DMS 273 (cell line): ENCODE results near the gene ADAMTS17.
A peak's percentile ranks its signal among the peaks of the same experiment; 100 is the strongest.

ENCODE experiments used
- DNase-seq: peaks from one replicate; lab custom pipeline; 2025; ENCODE audit not compliant: unreplicated experiment; lab: John Stamatoyannopoulos, UW

The ADAMTS17 gene

DNA sequence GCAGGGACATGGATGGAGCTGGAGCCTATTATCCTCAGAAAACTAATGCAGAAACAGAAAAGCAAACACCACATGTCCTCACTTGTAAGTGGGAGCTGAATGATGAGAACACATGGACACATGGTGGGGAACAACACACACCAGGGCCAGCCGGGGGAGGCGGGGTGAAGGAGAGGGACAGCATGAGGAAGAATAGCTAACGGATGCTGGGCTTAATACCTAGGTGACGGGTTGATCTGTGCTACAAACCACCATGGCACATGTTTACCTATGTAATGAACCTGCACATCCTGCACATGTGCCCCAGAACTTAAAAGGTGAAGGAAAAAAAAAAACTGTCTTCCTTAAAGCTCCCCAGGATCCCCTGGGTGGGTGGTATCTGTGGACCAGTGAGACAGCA, 87.1 kb downstream of the ADAMTS17 start:
- no peak for DNase-seq

- no peak for DNase-seq
Measured at GRCh38 chr15:100254285-100254684, 87.5 kb downstream of the ADAMTS17 start.

- DNase-seq = no peak
Measured at GRCh38 chr15:100253640-100254039, 88.1 kb downstream of the ADAMTS17 start.

GRCh38 chr15:100252779-100253417, 88.9 kb downstream of the ADAMTS17 start:
- DNase-seq = no peak

- no peak for DNase-seq
Measured at GRCh38 chr15:100252359-100252758, 89.4 kb downstream of the ADAMTS17 start.

DNA sequence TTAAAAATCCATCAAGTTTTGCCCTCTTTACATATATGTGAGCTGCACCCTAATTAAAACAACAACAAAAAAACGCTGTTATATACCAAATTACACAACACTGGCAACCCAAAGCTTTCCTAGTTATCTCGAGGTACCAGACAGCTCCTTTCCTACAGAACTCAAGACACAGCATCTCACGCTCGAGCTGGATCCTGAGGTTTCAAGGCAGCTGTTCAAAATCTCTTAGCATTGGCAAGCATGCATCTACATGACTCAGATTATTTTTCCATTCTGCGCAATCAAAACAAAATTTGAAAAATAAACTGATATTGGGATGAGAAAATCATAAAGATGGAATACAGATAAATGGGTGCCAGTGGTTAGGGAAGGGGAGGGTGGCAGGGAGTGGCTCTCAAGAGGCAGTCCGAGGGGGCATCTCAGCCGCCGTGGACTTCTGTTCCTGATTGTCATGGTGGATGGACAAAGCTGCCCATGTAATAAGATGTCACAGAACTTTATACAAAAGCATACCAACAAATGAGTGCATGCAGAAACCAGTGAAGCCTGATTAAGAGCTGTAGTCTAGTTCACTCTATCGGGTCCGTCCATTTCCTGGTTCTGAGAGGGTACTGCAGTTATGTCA, 91.5 kb downstream of the ADAMTS17 start:
- DNase-seq = no peak

- DNase-seq = no peak
Measured at GRCh38 chr15:100249096-100249815, 92.5 kb downstream of the ADAMTS17 start.

GRCh38 chr15:100248236-100248635, 93.5 kb downstream of the ADAMTS17 start:
- no peak for DNase-seq

DNA sequence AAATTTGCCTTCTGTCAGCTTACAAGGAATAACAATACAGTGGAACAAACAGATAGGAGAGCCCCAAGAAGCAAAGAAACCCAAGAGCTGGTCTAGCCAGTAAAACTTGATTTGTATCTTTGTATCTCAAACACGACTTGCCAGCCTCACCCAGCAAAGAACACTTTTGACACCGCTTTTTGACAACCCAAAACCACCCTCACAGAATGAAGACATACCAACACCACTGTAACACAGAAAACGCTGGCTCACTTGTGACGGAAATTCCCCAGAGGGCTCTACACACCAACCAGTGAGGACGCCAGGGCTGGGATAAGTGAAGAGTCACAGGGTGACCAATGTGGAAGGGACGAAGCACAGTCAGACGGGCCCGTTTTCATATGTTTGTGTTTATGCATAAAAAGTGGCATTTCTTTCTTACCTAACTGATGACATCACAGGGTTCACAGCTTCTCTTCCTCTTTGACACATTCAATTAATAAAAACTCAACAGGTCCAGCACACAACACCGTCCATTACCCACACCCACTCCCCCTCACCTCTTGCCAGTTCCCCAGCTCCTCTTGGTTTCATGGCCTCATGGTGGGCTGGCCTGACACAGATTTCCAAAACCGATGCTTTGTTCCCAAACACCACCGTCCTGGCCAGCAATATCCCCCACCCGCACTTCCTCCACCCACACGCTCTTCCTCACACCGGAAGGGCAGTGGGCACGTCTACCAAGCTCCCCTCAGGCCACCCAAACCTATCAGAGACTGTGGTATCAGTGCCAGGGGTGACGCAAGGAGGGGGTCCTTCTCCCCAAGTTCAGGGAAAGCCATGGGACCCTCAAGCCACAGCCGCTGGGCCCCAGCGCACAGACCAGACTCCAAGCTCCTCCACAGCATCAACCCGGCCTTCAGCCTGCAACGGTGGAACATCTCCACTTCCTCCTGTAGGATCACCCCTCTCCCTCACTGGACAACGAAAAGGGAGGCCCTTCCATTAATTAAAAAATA, 94.2 kb downstream of the ADAMTS17 start:
- DNase-seq = no peak

- DNase-seq = no peak
Measured at GRCh38 chr15:100245855-100246254, 95.9 kb downstream of the ADAMTS17 start.

DNA sequence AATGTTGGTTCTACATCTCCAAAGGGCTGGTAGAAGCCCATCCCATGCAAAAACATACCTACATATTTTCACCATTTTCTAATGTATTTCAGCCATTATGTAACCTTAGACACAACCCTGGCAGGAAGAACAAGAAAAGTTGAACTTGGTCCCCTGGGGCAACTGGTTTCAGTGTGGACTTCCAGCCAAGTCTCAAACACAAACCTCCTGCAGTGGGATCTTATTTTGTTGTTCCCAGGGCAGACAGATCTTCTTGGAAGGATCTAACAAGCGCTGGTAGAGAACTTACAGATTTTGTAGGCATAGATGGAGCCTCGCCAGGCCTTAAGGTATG, 96.3 kb downstream of the ADAMTS17 start:
- no peak for DNase-seq

- no peak for DNase-seq
Measured at GRCh38 chr15:100244796-100245486, 96.8 kb downstream of the ADAMTS17 start.

- DNase-seq = no peak
Measured at GRCh38 chr15:100242989-100243388, 98.8 kb downstream of the ADAMTS17 start.

DNA sequence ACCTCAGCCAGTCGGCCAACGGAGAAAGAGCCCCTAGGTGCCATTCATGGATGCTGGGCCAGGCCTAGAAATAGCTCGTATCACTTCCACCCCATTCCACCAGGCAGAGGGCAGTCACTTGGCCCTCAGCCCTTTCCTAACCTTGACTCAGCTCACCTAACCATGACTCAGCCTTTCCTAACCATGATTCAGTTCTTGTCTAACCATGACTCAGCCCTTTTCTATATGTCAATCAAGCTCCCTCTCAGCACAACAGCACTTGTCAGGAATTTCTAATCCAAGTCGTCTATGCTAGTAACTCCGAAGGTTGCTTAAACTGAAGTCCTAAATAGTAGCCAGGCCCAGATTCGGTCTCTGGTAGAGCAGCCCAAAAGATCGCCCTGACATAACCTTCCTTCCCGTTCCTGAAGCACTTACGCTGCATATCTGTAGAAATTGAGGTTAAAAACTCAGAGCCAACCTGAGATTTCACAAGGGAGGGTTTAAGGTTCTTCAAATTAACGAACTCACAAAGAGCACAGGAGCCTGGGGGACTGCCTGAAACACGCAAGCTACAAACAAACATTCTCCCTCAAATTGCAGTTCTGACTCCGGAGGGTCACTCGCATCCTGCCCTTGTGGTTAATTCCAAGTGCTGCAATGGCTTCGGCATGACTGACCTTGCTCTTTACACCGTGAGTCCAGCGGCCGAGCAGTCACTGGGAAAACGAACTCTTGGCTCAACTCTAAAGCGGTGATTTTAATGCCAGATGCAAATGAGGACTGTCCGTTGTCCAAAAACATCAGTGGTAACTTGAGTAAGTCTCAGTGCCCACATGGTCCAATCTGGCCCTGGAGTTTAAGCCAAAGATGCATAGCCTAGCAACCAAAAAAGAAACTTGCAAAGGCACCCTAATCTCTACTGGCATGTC, 99.9 kb downstream of the ADAMTS17 start:
- DNase-seq = peak; percentile 5

DNA sequence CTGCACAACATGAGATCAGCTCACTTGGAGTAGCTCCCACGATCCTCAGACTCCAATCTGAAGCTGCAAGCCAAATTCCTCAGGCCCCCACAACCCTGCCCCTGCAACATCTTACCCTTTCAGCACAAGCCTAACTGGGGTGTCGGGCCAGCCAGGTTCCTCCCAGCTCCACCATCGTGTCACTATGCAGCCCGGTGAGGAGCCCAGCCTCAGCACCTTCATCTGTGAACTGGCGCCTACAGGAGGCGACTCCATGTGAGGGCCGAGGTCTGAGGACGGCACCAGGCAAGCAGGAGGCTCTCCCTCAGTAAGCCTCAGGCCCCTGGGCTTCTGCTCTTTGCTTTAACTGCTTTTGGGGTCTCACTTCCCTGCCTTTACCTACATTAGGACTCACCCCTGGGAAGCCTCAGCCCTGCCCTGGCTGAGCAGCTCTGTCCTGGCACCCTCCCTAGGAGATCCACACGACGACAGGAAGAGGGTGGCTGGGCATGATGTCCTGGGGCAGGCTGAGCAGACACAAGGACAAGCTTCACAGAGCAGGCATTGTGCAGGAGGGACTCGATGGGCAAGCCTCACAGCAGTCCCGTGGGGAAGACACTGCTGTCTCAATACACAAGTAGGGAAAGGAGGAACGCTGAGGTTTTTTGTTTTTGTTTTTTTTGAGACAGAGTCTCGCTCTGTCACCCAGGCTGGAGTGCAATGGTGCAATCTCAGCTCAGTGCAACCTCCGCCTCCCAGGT, 104.6 kb downstream of the ADAMTS17 start:
- no peak for DNase-seq

DNA sequence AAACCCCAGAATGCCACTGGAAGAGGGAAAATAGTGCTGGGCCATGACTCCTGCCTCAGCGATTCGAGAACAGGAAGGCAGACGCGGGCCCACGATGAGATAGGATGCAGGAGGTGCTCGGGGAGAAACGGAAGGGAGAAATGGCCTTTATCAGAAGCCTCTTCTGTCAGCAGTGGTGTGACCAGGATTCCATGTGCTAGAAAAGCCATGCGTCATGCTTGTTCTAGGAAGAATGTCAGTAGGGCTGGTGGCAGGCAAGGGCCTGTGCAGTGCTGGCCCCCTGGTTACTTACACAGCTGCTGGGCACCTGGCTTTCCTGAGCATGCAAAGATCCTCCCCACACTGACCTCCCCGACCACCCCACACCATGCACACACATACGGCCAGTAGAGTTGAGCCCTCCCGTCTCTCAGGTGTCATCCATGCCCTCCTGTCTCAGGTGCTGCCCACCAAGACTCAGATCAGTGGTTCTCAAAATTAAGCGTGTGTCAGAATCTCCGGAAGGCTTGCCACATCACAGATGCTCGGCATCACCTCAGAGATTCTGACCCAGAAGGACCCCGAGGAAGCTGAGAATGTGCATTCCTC, 106.7 kb downstream of the ADAMTS17 start:
- no peak for DNase-seq

DNA sequence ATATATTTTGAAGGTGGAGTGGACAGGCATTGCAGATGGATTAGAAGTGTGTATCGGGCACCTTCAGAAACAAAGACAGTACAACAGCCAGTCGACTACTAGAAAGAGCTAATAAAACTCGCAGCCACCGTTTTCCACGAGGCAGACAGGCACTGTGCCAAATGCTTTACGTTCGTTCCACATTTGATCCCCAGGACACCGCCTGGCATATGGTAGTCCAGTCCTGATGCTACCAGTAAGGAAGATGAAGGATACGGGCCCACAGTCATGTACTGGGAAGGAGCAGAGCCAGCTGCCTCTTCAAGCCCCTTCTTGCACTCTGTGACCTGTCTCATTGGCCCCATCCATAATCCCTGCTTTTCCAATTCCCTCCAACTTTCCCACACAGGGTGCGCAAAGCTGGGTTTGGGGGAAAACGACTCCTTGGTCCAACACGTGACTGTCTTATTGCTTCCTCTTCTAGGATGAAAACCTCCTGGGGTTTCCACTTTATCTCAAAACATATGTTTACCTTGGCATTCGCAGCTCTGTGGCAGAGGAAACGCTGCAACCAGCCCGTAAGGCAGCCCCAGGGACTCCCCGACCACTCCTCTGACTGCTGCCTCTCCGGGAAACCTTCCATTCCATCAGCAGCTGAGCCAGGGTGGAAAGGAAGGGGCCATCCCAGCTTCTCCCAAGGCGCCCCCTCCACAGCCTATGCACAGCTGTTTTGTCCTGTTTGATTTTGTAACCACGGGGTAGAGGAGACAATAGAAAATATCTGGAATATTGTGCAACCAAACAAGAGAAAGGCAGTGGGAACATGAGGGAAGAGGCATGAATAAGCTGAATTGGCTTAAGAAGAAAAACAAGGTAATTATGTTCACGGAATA, 107.4 kb downstream of the ADAMTS17 start:
- peak; percentile 50 for DNase-seq

DNA sequence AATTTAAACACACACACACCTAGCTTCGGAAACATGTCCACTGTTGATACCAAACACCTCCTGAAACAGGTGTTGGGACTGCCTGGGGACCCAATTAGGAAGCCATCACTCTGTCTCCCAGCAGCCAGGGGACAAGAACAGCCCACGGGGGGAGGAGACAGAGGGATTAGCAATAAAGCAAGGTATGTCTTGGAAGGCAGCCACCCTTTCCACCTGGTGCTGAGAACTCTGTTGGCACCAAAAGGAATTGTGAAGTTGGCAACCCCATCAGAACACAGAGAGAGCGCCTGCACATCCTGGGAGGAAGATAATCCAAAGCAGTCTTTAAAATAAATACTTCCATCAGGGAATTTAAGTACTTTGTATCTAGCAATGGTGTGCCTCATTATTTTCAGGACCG, 111.0 kb downstream of the ADAMTS17 start:
- no peak for DNase-seq
